Lung (tissue), 12 donors: ENCODE data around the gene STX4. TPM values are rescaled to one million over a fixed set of nuclear protein-coding genes. Genes with fewer than 3 reads are reported as not detected.

Source experiments
- ATAC-seq: fragments of 200-7000 bp; cut with Tn5 transposase; one replicate; pipeline ENCODE4 v1.9.1; 2020; ENCODE audit warnings: moderate number of reproducible peaks; ENCODE audit not compliant: insufficient read depth, low FRiP score
- DNase-seq, 3 donors: peaks; one replicate each; pipeline ENCODE4 v3.0.0-alpha.2; 2013 to 2017
- H3K27ac ChIP-seq, 2 donors: one replicate each; pipeline ENCODE4 v1.5.1; 2013; ENCODE audit warnings: mild to moderate bottlenecking in 2 of 2, moderate library complexity in 2 of 2, control low read depth in 1 of 2, inconsistent platforms in 1 of 2, low read depth in 1 of 2, low read length in 1 of 2
- H3K27me3 ChIP-seq, 3 donors: one replicate each; pipeline ENCODE4 v1.5.1; 2013; ENCODE audit warnings: low read length in 2 of 3; ENCODE audit not compliant: control insufficient read depth in 3 of 3, insufficient read depth in 3 of 3
- H3K36me3 ChIP-seq, 4 donors: one replicate each; pipeline ENCODE4 v1.5.1; 2013; ENCODE audit warnings: low read length in 4 of 4, mild to moderate bottlenecking in 1 of 4, moderate library complexity in 1 of 4; ENCODE audit not compliant: control insufficient read depth in 4 of 4, insufficient read depth in 4 of 4
- H3K4me1 ChIP-seq, 5 donors: one replicate each; pipeline ENCODE4 v1.5.1; 2013; ENCODE audit warnings: low read length in 5 of 5, mild to moderate bottlenecking in 2 of 5, moderate library complexity in 1 of 5; ENCODE audit not compliant: control insufficient read depth in 5 of 5, insufficient read depth in 5 of 5
- H3K4me3 ChIP-seq: one replicate; pipeline ENCODE4 v1.5.1; 2013; ENCODE audit warnings: mild to moderate bottlenecking, control low read depth, moderate library complexity
- H3K9ac ChIP-seq, 2 donors: one replicate each; pipeline ENCODE4 v1.5.1; 2013; ENCODE audit warnings: low read length in 2 of 2, control low read depth in 1 of 2; ENCODE audit not compliant: insufficient read depth in 1 of 2
- H3K9me3 ChIP-seq, 4 donors: one replicate each; pipeline ENCODE4 v1.5.1; 2013; ENCODE audit warnings: low read length in 3 of 4, mild to moderate bottlenecking in 1 of 4, moderate library complexity in 1 of 4; ENCODE audit not compliant: control insufficient read depth in 4 of 4, insufficient read depth in 3 of 4
- CTCF ChIP-seq: IDR thresholded peaks from 2 replicates; pipeline ENCODE4 v1.5.1; 2012; ENCODE audit warnings: mild to moderate bottlenecking; ENCODE audit errors: control extremely low read depth, extremely low read depth
- WGBS, 2 donors: extraction: QIAGEN DNeasy Blood & Tissue Kit; methylation state at CpG; one replicate each; pipeline ENCODE4 v1.1.7; 2013; 5-methylcytosine and 5-hydroxymethylcytosine counted together
- polyA plus RNA-seq, 2 donors: library from polyadenylated mRNA; stranded (reverse); fragments of 200-250 nt; gene quantifications; one replicate each; pipeline ENCODE4 v1.2.1, GENCODE V29; 2013
- total RNA-seq, 2 donors: library from RNA; depleted of rRNA in 1 of 2; stranded (reverse); fragments of >200 nt in 1 of 2; gene quantifications; one replicate each; pipeline ENCODE4 v1.2.1, GENCODE V29; 2014 to 2021
- donor health status: control.
- donor health status: control.
- donor health status: Bipolar disorder and iron deficiency.
- donor health status: healthy.
- donor health status: DM: yes; HTN: yes; CAD: no.

STX4 gene
- total and polyA plus RNA-seq, 4 donors: 41.6 to 98.3 (median 85.7) TPM

GRCh38 chr16:31050280-31051030, 17.1 kb downstream of the STX4 start:
- no peaks in the 10 kb centered on the region for H3K36me3 ChIP-seq
- no peak for TF ChIP-seq CTCF
- no peak overlapping the region for H3K27ac ChIP-seq
- 79 to 81% methylated on average over 10 of the region's 10 CpGs for WGBS, 2 donors
- H3K9me3 ChIP-seq: no peaks in the 10 kb centered on the region
- no peak for DNase-seq
- no peaks in the 10 kb centered on the region for H3K4me1 ChIP-seq
- ATAC-seq: no peak
- H3K4me3 ChIP-seq: no peak overlapping the region
- no peak overlapping the region for H3K9ac ChIP-seq
- no peaks in the 10 kb centered on the region for H3K27me3 ChIP-seq

GRCh38 chr16:31052114-31052513, 18.8 kb downstream of the STX4 start:
- H3K36me3 ChIP-seq: no peaks in the 10 kb centered on the region
- H3K9ac ChIP-seq: no peak overlapping the region
- no peaks in the 10 kb centered on the region for H3K4me1 ChIP-seq
- H3K4me3 ChIP-seq: no peak overlapping the region
- no peak overlapping the region for H3K27ac ChIP-seq
- 52 to 73% methylated on average over 2 of the region's 2 CpGs for WGBS, 2 donors
- TF ChIP-seq CTCF: no peak
- DNase-seq (no peak), ATAC-seq (peak; percentile 85)
- no peaks in the 10 kb centered on the region for H3K27me3 ChIP-seq
- no peaks in the 10 kb centered on the region for H3K9me3 ChIP-seq

- Histone ChIP-seq H3K9me3 (no peaks in the 10 kb centered on the region), H3K4me3 (no peak overlapping the region), H3K27me3 (no peaks in the 10 kb centered on the region), H3K4me1 (no peaks in the 10 kb centered on the region), H3K27ac (no peak overlapping the region), H3K36me3 (peaks cover 0 to 2% (median under 1%) of the 10 kb centered on the region in 4 donors), H3K9ac (no peak overlapping the region)
- no peak for ATAC-seq
- WGBS, 2 donors: 91% methylated on average over 4 of the region's 4 CpGs
- no peak for DNase-seq
- no peak for TF ChIP-seq CTCF
These were observed 22.3 kb downstream of the STX4 start for GRCh38 chr16:31055613-31056012.
